Measurements from ENCODE around the gene TTLL11.

The TTLL11 gene

GRCh38 chr9:121814594-121814993, 278.5 kb downstream of the TTLL11 start:
- TF ChIP-seq RARB (CRISPR knock-in tag; IDR thresholded peaks at IDR 0.05): no peak
- TF ChIP-seq, protein P1, sequence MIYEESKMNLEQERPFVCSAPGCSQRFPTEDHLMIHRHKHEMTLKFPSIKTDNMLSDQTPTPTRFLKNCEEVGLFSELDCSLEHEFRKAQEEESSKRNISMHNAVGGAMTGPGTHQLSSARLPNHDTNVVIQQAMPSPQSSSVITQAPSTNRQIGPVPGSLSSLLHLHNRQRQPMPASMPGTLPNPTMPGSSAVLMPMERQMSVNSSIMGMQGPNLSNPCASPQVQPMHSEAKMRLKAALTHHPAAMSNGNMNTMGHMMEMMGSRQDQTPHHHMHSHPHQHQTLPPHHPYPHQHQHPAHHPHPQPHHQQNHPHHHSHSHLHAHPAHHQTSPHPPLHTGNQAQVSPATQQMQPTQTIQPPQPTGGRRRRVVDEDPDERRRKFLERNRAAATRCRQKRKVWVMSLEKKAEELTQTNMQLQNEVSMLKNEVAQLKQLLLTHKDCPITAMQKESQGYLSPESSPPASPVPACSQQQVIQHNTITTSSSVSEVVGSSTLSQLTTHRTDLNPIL (CRISPR knock-in tag; IDR thresholded peaks at IDR 0.05; ENCODE audit: low read depth): no peak
- no peak for TF ChIP-seq ZNF70 (CRISPR knock-in tag; IDR thresholded peaks at IDR 0.05)
- TF ChIP-seq, protein P2, sequence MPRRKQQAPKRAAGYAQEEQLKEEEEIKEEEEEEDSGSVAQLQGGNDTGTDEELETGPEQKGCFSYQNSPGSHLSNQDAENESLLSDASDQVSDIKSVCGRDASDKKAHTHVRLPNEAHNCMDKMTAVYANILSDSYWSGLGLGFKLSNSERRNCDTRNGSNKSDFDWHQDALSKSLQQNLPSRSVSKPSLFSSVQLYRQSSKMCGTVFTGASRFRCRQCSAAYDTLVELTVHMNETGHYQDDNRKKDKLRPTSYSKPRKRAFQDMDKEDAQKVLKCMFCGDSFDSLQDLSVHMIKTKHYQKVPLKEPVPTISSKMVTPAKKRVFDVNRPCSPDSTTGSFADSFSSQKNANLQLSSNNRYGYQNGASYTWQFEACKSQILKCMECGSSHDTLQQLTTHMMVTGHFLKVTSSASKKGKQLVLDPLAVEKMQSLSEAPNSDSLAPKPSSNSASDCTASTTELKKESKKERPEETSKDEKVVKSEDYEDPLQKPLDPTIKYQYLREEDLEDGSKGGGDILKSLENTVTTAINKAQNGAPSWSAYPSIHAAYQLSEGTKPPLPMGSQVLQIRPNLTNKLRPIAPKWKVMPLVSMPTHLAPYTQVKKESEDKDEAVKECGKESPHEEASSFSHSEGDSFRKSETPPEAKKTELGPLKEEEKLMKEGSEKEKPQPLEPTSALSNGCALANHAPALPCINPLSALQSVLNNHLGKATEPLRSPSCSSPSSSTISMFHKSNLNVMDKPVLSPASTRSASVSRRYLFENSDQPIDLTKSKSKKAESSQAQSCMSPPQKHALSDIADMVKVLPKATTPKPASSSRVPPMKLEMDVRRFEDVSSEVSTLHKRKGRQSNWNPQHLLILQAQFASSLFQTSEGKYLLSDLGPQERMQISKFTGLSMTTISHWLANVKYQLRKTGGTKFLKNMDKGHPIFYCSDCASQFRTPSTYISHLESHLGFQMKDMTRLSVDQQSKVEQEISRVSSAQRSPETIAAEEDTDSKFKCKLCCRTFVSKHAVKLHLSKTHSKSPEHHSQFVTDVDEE (CRISPR knock-in tag; IDR thresholded peaks at IDR 0.05): no peak
- no peak for TF ChIP-seq PPARA (CRISPR knock-in tag; IDR thresholded peaks at IDR 0.05; ENCODE audit: borderline replicate concordance)
- TF ChIP-seq, protein P3, sequence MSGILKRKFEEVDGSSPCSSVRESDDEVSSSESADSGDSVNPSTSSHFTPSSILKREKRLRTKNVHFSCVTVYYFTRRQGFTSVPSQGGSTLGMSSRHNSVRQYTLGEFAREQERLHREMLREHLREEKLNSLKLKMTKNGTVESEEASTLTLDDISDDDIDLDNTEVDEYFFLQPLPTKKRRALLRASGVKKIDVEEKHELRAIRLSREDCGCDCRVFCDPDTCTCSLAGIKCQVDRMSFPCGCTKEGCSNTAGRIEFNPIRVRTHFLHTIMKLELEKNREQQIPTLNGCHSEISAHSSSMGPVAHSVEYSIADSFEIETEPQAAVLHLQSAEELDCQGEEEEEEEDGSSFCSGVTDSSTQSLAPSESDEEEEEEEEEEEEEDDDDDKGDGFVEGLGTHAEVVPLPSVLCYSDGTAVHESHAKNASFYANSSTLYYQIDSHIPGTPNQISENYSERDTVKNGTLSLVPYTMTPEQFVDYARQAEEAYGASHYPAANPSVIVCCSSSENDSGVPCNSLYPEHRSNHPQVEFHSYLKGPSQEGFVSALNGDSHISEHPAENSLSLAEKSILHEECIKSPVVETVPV (CRISPR knock-in tag; IDR thresholded peaks at IDR 0.05): no peak
- no peak for TF ChIP-seq TCF4 (CRISPR knock-in tag; IDR thresholded peaks at IDR 0.05; ENCODE audit: borderline replicate concordance)
- no peak for TF ChIP-seq ESRRG (CRISPR knock-in tag; IDR thresholded peaks at IDR 0.05)
- TF ChIP-seq ZFP3 (CRISPR knock-in tag; IDR thresholded peaks at IDR 0.05): no peak
- no peak for TF ChIP-seq CSDC2 (CRISPR knock-in tag; IDR thresholded peaks at IDR 0.05)
- TF ChIP-seq ARNTL (CRISPR knock-in tag; IDR thresholded peaks at IDR 0.05; ENCODE audit: borderline replicate concordance, low read depth): no peak
- TF ChIP-seq ZFP30 (CRISPR knock-in tag; IDR thresholded peaks at IDR 0.05): no peak

GRCh38 chr9:121813519-121814210, 279.4 kb downstream of the TTLL11 start:
- TF ChIP-seq CSDC2 (CRISPR knock-in tag; IDR thresholded peaks at IDR 0.05) (no peak), OSR1 (CRISPR knock-in tag; IDR thresholded peaks at IDR 0.05) (no peak), ZC3H10 (CRISPR knock-in tag; IDR thresholded peaks at IDR 0.05) (no peak), TOX (CRISPR knock-in tag; IDR thresholded peaks at IDR 0.05; ENCODE audit: borderline replicate concordance) (no peak), BACH2 (CRISPR knock-in tag; IDR thresholded peaks at IDR 0.05; ENCODE audit: borderline replicate concordance) (no peak), TCF4 (CRISPR knock-in tag; IDR thresholded peaks at IDR 0.05; ENCODE audit: borderline replicate concordance) (no peak), PATZ1 (CRISPR knock-in tag; IDR thresholded peaks at IDR 0.05; ENCODE audit: borderline replicate concordance) (no peak), SNAI2 (CRISPR knock-in tag; IDR thresholded peaks at IDR 0.05) (no peak), ZNF70 (CRISPR knock-in tag; IDR thresholded peaks at IDR 0.05) (no peak), ESRRG (CRISPR knock-in tag; IDR thresholded peaks at IDR 0.05) (no peak), ISL1 (CRISPR knock-in tag; IDR thresholded peaks at IDR 0.05) (no peak), GLIS3 (CRISPR knock-in tag; IDR thresholded peaks at IDR 0.05) (no peak), ZNF565 (CRISPR knock-in tag; conservative IDR thresholded peaks at IDR 0.05; ENCODE audit: low read depth) (no peak), ZNF8 (CRISPR knock-in tag; IDR thresholded peaks at IDR 0.05) (no peak)
- TF ChIP-seq, protein P3 (CRISPR knock-in tag; IDR thresholded peaks at IDR 0.05): no peak
- TF ChIP-seq, protein P1 (CRISPR knock-in tag; IDR thresholded peaks at IDR 0.05; ENCODE audit: low read depth): no peak

More at GRCh38 chr9:121814594-121814993, 278.5 kb downstream of the TTLL11 start:
- no peak for ATAC-seq

More at GRCh38 chr9:121813519-121814210, 279.4 kb downstream of the TTLL11 start:
- ATAC-seq: no peak

Measured in SK-N-SH treated with all-trans-retinoic acid at 6 μM for 48 hours (cell line).